K562 (cell line): ENCODE measurements around the gene BCL2L13. TPM values are rescaled to one million over a fixed set of nuclear protein-coding genes. Genes with fewer than 3 reads are reported as not detected.

Experiments
- ATAC-seq: fragments of 200-7000 bp; cut with Tn5 transposase; 3 replicates; pipeline ENCODE4 v1.9.1; 2020; ENCODE audit warnings: moderate library complexity
- BruUV-seq: library from RNA; stranded (reverse); fragments of 400-500 nt; replicated peaks from 2 replicates; lab custom pipeline; 2021; lab: Mats Ljungman, UMichigan
- CTCF ChIA-PET: fragments of 300-600 bp; formaldehyde crosslinking; extraction: SDS; loops from one replicate; lab custom pipeline; 2021; ENCODE audit warnings: low intra/inter-chr PET ratio; lab: Yijun Ruan, JAX
- POLR2A ChIA-PET: fragments of 300-600, 350-650 bp; sonication (Branson Sonifier 250); formaldehyde crosslinking; extraction: SDS; loops from one replicate; lab custom pipeline; 2021; ENCODE audit warnings: antibody characterized with exemption, inconsistent platforms; lab: Yijun Ruan, JAX
- DNase-seq, 4 experiments: peaks; one replicate each; pipeline versions ENCODE4 v3.0.0 to v3.0.0-alpha.2; 2011 to 2018; ENCODE audit warnings: low spot score in 3 of 4, mixed read lengths in 3 of 4; ENCODE audit errors: extremely low read depth in 1 of 4
- FAIRE-seq: peaks from 2 replicates; lab custom pipeline; 2011; peaks lifted over from hg19 to GRCh38; lab: Jason Lieb, UNC
- H2AFZ ChIP-seq: 2 replicates; pipeline ENCODE4 v1.6.0; 2011; ENCODE audit warnings: low read depth, low read length, control low read depth, inconsistent platforms
- H3K27ac ChIP-seq: fragments of 200-600 bp; 3 replicates; pipeline ENCODE4 v1.8.0; 2011; ENCODE audit warnings: low read depth, mild to moderate bottlenecking, control low read depth, inconsistent platforms, low read length, moderate library complexity, mixed read lengths; ENCODE audit errors: extremely low read depth
- H3K27me3 ChIP-seq, 2 experiments: fragments of 300-600 bp in 1 of 2; 2 replicates in 1 of 2; 3 replicates in 1 of 2; pipeline versions ENCODE4 v1.6.0 to v1.8.0; 2011; ENCODE audit warnings: inconsistent platforms in 2 of 2, low read length in 2 of 2, mild to moderate bottlenecking in 1 of 2, mixed read lengths in 1 of 2, moderate library complexity in 1 of 2; ENCODE audit not compliant: control insufficient read depth in 2 of 2, insufficient read depth in 2 of 2
- H3K36me3 ChIP-seq: fragments of 300-600 bp; 3 replicates; pipeline ENCODE4 v1.8.0; 2011; ENCODE audit warnings: mild to moderate bottlenecking, low read length, inconsistent platforms; ENCODE audit not compliant: control insufficient read depth, insufficient read depth
- H3K4me1 ChIP-seq, 2 experiments: fragments of 200-600 bp in 1 of 2; replicated peaks in 1 of 2; 2 replicates in 1 of 2; 3 replicates in 1 of 2; pipeline versions ENCODE4 v1.5.1 to v1.8.0; 2011; ENCODE audit warnings: inconsistent platforms in 2 of 2, low read length in 2 of 2, mild to moderate bottlenecking in 1 of 2, mixed read lengths in 1 of 2, moderate library complexity in 1 of 2; ENCODE audit not compliant: control insufficient read depth in 2 of 2, insufficient read depth in 2 of 2
- H3K4me2 ChIP-seq: 2 replicates; pipeline ENCODE4 v1.6.1; 2011; ENCODE audit warnings: low read length, control low read depth, inconsistent platforms, mixed read lengths; ENCODE audit not compliant: insufficient read depth
- H3K4me3 ChIP-seq: fragments of 200-600 bp; sonication (generic), shearing (Covaris generic); 2 replicates; pipeline ENCODE4 v1.5.1; 2016; ENCODE audit warnings: control low read depth, inconsistent platforms
- H3K79me2 ChIP-seq: fragments of 200-600 bp; 3 replicates; pipeline ENCODE4 v1.8.0; 2011; ENCODE audit warnings: low read length, inconsistent platforms; ENCODE audit not compliant: control insufficient read depth, insufficient read depth
- H3K9ac ChIP-seq, 2 experiments: 2 replicates each; pipeline versions ENCODE4 v1.6.0 to v1.6.1; 2011; ENCODE audit warnings: low read depth in 2 of 2, low read length in 2 of 2, control low read depth in 1 of 2, inconsistent platforms in 1 of 2, mild to moderate bottlenecking in 1 of 2, mixed read lengths in 1 of 2; ENCODE audit not compliant: insufficient read depth in 1 of 2
- H3K9me1 ChIP-seq: one replicate; pipeline ENCODE4 v1.6.0; 2011; ENCODE audit warnings: inconsistent platforms, mild to moderate bottlenecking, low read length, moderate library complexity; ENCODE audit not compliant: control insufficient read depth, insufficient read depth
- H3K9me3 ChIP-seq: replicated peaks from 2 replicates; pipeline ENCODE4 v1.5.1; 2011; ENCODE audit warnings: low read depth, low read length, inconsistent platforms; ENCODE audit not compliant: control insufficient read depth, insufficient read depth
- H4K20me1 ChIP-seq: replicated peaks from 2 replicates; pipeline ENCODE4 v1.6.1; 2011; ENCODE audit warnings: low read length, inconsistent platforms, mixed read lengths; ENCODE audit not compliant: control insufficient read depth, insufficient read depth
- AFF1 ChIP-seq, 2 experiments: fragments of 450-650 bp; IDR thresholded peaks; 2 replicates each; pipeline ENCODE4 v1.6.1; 2018; ENCODE audit warnings: mild to moderate bottlenecking in 2 of 2, low read depth in 1 of 2; ENCODE audit not compliant: partially characterized antibody in 2 of 2
- CBFA2T2 ChIP-seq: fragments of 450-650 bp; conservative IDR thresholded peaks from 2 replicates; pipeline ENCODE4 v1.6.1; 2017; ENCODE audit warnings: mild to moderate bottlenecking
- CBFB ChIP-seq: sonication (generic); formaldehyde crosslinking; IDR thresholded peaks from 2 replicates; pipeline ENCODE4 v1.4.0; 2020; ENCODE audit warnings: mild to moderate bottlenecking, missing genetic modification reagents
- CTBP1 ChIP-seq: fragments of 450-650 bp; IDR thresholded peaks from 2 replicates; pipeline ENCODE4 v1.6.1; 2016; ENCODE audit warnings: borderline replicate concordance
- ETV5 ChIP-seq: sonication (generic); formaldehyde crosslinking; IDR thresholded peaks from 2 replicates; pipeline ENCODE4 v1.4.0; 2020; ENCODE audit warnings: low read depth, mild to moderate bottlenecking, missing genetic modification reagents
- HEY1 ChIP-seq: fragments of 250-450 bp; sonication (Bioruptor Pico); IDR thresholded peaks from 2 replicates; pipeline ENCODE4 v1.5.0; 2020; ENCODE audit warnings: mild to moderate bottlenecking, moderate library complexity, borderline replicate concordance
- NCOA4 ChIP-seq: fragments of 450-650 bp; IDR thresholded peaks from 2 replicates; pipeline ENCODE4 v1.6.1; 2018; ENCODE audit warnings: mild to moderate bottlenecking; ENCODE audit not compliant: partially characterized antibody
- PHF21A ChIP-seq: fragments of 450-650 bp; IDR thresholded peaks from 2 replicates; pipeline ENCODE4 v1.6.1; 2017; ENCODE audit warnings: low read depth, borderline replicate concordance
- POLR2AphosphoS5 ChIP-seq: IDR thresholded peaks from 2 replicates; pipeline ENCODE4 v1.6.1; 2011; ENCODE audit warnings: mild to moderate bottlenecking, low read depth, low read length, moderate library complexity; ENCODE audit not compliant: control insufficient read depth, insufficient read depth
- RBM17 ChIP-seq: fragments of 200-400 bp; formaldehyde crosslinking; IDR thresholded peaks from 2 replicates; pipeline ENCODE4 v1.6.1; 2017; ENCODE audit warnings: low read depth, mild to moderate bottlenecking, low read length, borderline replicate concordance
- RUNX1 ChIP-seq: sonication (generic); IDR thresholded peaks from 2 replicates; pipeline ENCODE4 v1.6.1; 2016; ENCODE audit warnings: antibody characterized with exemption, low read depth
- SMARCE1 ChIP-seq: fragments of 450-650 bp; IDR thresholded peaks from 2 replicates; pipeline ENCODE4 v1.7.1; 2016; ENCODE audit warnings: mild to moderate bottlenecking
- TAF1 ChIP-seq: IDR thresholded peaks from 2 replicates; pipeline ENCODE4 v1.6.1; 2011; ENCODE audit warnings: mild to moderate bottlenecking, low read length, moderate library complexity; ENCODE audit not compliant: insufficient read depth, control insufficient read depth, severe bottlenecking; ENCODE audit errors: extremely low read depth
- TAL1 ChIP-seq: fragments of 450-650 bp; IDR thresholded peaks from 2 replicates; pipeline ENCODE4 v1.6.1; 2016; ENCODE audit warnings: mild to moderate bottlenecking
- TARDBP ChIP-seq: fragments of 450-650 bp; IDR thresholded peaks from 2 replicates; pipeline ENCODE4 v1.6.1; 2016
- TFAM ChIP-seq: fragments of 250-450 bp; sonication (Bioruptor Pico); conservative IDR thresholded peaks from 2 replicates; pipeline ENCODE4 v1.5.0; 2021; ENCODE audit warnings: mild to moderate bottlenecking, moderate library complexity
- ZNF436 ChIP-seq: fragments of 250-450, 450-650 bp; sonication (Bioruptor Pico); formaldehyde crosslinking; IDR thresholded peaks from 2 replicates; pipeline ENCODE4 v1.7.0; 2020; ENCODE audit warnings: mild to moderate bottlenecking
- ZNF79 ChIP-seq: fragments of 250-450 bp; sonication (Bioruptor Pico); IDR thresholded peaks from 2 replicates; pipeline ENCODE4 v1.4.0; 2020; ENCODE audit warnings: low read depth, mild to moderate bottlenecking, moderate library complexity
- WGBS: fragments of 100-300 bp; shearing (Covaris generic); methylation state at CpG from one replicate; pipeline ENCODE4 v1.1.6; 2016; ENCODE audit warnings: low coverage, mixed read lengths; ENCODE audit not compliant: insufficient coverage; ENCODE audit errors: missing lambda C conversion rate; 5-methylcytosine and 5-hydroxymethylcytosine counted together
- in situ Hi-C: fragments of 300-500 bp; cut with MboI; formaldehyde crosslinking; loops from 4 replicates; pipeline ENCODE4 v1.15.0; 2018; ENCODE audit warnings: inconsistent platforms, mixed read lengths
- intact Hi-C: fragments of 100-400 bp; cut with micrococcal nuclease; formaldehyde crosslinking; loops from 2 replicates; pipeline ENCODE4 v1.14.2; 2022
- polyA plus RNA-seq, 8 experiments: library from polyadenylated mRNA; depleted of rRNA in 4 of 8; stranded (reverse) in 5 of 8; unstranded in 3 of 8; fragments of >200 nt; fragmentation: Nextera tagmentation in 2 of 8; fragmentation: Illumina TruSeq in 1 of 8; extraction: Ambion mirVana in 2 of 8; extraction: Trizol in 1 of 8; gene quantifications; 2 replicates each; pipeline versions ENCODE4 v1.2.1 to v1.2.3, GENCODE V29; 2011 to 2014; ENCODE audit warnings: inconsistent platforms in 1 of 8, missing spikeins in 1 of 8
- total RNA-seq, 7 experiments: library from RNA; depleted of rRNA in 6 of 7; stranded (reverse); fragments of >200 nt in 6 of 7; fragmentation: Illumina TruSeq in 2 of 7; extraction: Trizol in 2 of 7; gene quantifications; 2 replicates each; pipeline versions ENCODE4 v1.2.1 to v1.2.3, GENCODE V29; 2011 to 2021; ENCODE audit warnings: low replicate concordance in 1 of 7

Gene BCL2L13
- total and polyA plus RNA-seq, 9 of the 15 experiments (the other 6 are each of a cell fraction or from before 2014, with no cell fraction given), result 41.5 to 63.4 (median 56.5) TPM

GRCh38 chr22:17726928-17727897, 88.7 kb downstream of the BCL2L13 start:
- Histone ChIP-seq H3K27me3 (no peaks in the 10 kb centered on the region), H2AFZ (no peak overlapping the region), H3K79me2 (no peaks in the 10 kb centered on the region), H3K4me2 (no peak overlapping the region), H3K9me1 (no peaks in the 10 kb centered on the region), H3K9me3 (no peaks in the 10 kb centered on the region), H3K36me3 (peaks cover 60% of the 10 kb centered on the region), H3K4me3 (no peak overlapping the region), H3K4me1 (peaks cover 0 to 8% of the 10 kb centered on the region in 2 experiments; a peak in 2 of 5 replicates), H3K9ac (no peak overlapping the region), H4K20me1 (no peaks in the 10 kb centered on the region), H3K27ac (no peak overlapping the region)
- ATAC-seq, result no peak
- FAIRE-seq, result no peak
- CTCF ChIA-PET, result no interaction called here
- in situ Hi-C loops, result no loop called here
- POLR2A ChIA-PET, result interaction anchor here (0.7 to 1.2 kb wide), 2 partner anchors 32 to 52 kb away, joined by 3 read pairs; no protein-coding TSS in a partner anchor
- intact Hi-C loops, result no loop called here
- WGBS, result 88% methylated on average over 18 of the region's 18 CpGs
- no TSS peak for BruUV-seq
- TF ChIP-seq SMARCE1 (no peak), RBM17 (no peak), ZNF436 (CRISPR knock-in tag) (no peak), CBFA2T2 (no peak), CBFB (no peak), TFAM (CRISPR knock-in tag) (no peak), ETV5 (no peak), AFF1 (IDR thresholded peaks at IDR 0.05; ENCODE audit: low read depth in 1 of 2, partially characterized antibody in 2 of 2) (no peak), ZNF79 (CRISPR knock-in tag) (no peak), TAL1 (no peak), TAF1 (no peak), CTBP1 (no peak), TARDBP (no peak), NCOA4 (no peak), HEY1 (CRISPR knock-in tag) (no peak), PHF21A (no peak), POLR2AphosphoS5 (no peak), RUNX1 (no peak)
- no peak for DNase-seq
